Osteocyte (in vitro differentiated cells): ENCODE measurements around the gene CCNC. TPM values are rescaled to one million over a fixed set of nuclear protein-coding genes. Genes with fewer than 3 reads are reported as not detected.

Source experiments
- DNase-seq: peaks from one replicate; pipeline ENCODE4 v3.0.0; 2021; ENCODE audit warnings: mixed read lengths; ENCODE audit not compliant: unreplicated experiment; ENCODE audit errors: extremely low spot score
- H3K27ac Mint-ChIP-seq: one replicate; pipeline ENCODE4 v1.8.0; 2021; ENCODE audit warnings: mild to moderate bottlenecking, mixed read lengths; ENCODE audit not compliant: unreplicated experiment
- H3K27me3 Mint-ChIP-seq: one replicate; pipeline ENCODE4 v1.8.0; 2021; ENCODE audit warnings: mixed read lengths; ENCODE audit not compliant: unreplicated experiment
- H3K36me3 Mint-ChIP-seq: one replicate; pipeline ENCODE4 v1.8.0; 2021; ENCODE audit warnings: mixed read lengths; ENCODE audit not compliant: unreplicated experiment
- H3K4me1 Mint-ChIP-seq: one replicate; pipeline ENCODE4 v1.8.0; 2021; ENCODE audit warnings: mixed read lengths; ENCODE audit not compliant: unreplicated experiment
- H3K4me3 Mint-ChIP-seq: one replicate; pipeline ENCODE4 v1.8.0; 2021; ENCODE audit warnings: mild to moderate bottlenecking, moderate library complexity, mixed read lengths; ENCODE audit not compliant: unreplicated experiment
- H3K9me3 Mint-ChIP-seq: one replicate; pipeline ENCODE4 v1.8.0; 2021; ENCODE audit warnings: mixed read lengths; ENCODE audit not compliant: unreplicated experiment
- CTCF ChIP-seq: fragments of 200-600 bp; sonication (generic); IDR thresholded peaks from 2 replicates; pipeline ENCODE4 v1.5.0; 2021; ENCODE audit warnings: antibody characterized with exemption, mild to moderate bottlenecking, moderate library complexity
- total RNA-seq: library from RNA; stranded (reverse); gene quantifications from 2 replicates; pipeline ENCODE4 v1.2.1, GENCODE V29; 2021

The CCNC gene
- total RNA-seq, 1 donor from 2014 or later = 34.6 TPM

GRCh38 chr6:99512033-99512432 lies 56.4 kb downstream of the CCNC start:
- TF ChIP-seq CTCF = no peak
- no peak for DNase-seq
- no peak overlapping the region for H3K27ac Mint-ChIP-seq
- no peaks in the 10 kb centered on the region for H3K27me3 Mint-ChIP-seq
- no peak overlapping the region for H3K4me3 Mint-ChIP-seq
- peaks cover 26% of the 10 kb centered on the region for H3K4me1 Mint-ChIP-seq
- H3K36me3 Mint-ChIP-seq = peaks cover 6% of the 10 kb centered on the region
- H3K9me3 Mint-ChIP-seq = no peaks in the 10 kb centered on the region

GRCh38 chr6:99507648-99508047 lies 60.8 kb downstream of the CCNC start:
- peaks cover under 1% of the 10 kb centered on the region for H3K4me1 Mint-ChIP-seq
- H3K27ac Mint-ChIP-seq = no peak overlapping the region

GRCh38 chr6:99501762-99502161 lies 66.7 kb downstream of the CCNC start:
- no peak for TF ChIP-seq CTCF
- Mint-ChIP-seq H3K4me1 (peaks cover 14% of the 10 kb centered on the region), H3K27me3 (no peaks in the 10 kb centered on the region), H3K4me3 (no peak overlapping the region), H3K36me3 (peaks cover 30% of the 10 kb centered on the region), H3K9me3 (no peaks in the 10 kb centered on the region), H3K27ac (no peak overlapping the region)
- no peak for DNase-seq

More at GRCh38 chr6:99507648-99508047, 60.8 kb downstream of the CCNC start:
- Mint-ChIP-seq H3K36me3 (peaks cover 19% of the 10 kb centered on the region), H3K9me3 (no peaks in the 10 kb centered on the region), H3K4me3 (no peak overlapping the region), H3K27me3 (no peaks in the 10 kb centered on the region)
- DNase-seq = no peak
- no peak for TF ChIP-seq CTCF

GRCh38 chr6:99498421-99498820 lies 70.0 kb downstream of the CCNC start:
- H3K4me1 Mint-ChIP-seq = peaks cover 14% of the 10 kb centered on the region
- H3K27me3 Mint-ChIP-seq = no peaks in the 10 kb centered on the region
- no peak overlapping the region for H3K4me3 Mint-ChIP-seq
- H3K36me3 Mint-ChIP-seq = peaks cover 27% of the 10 kb centered on the region
- no peak for TF ChIP-seq CTCF
- H3K9me3 Mint-ChIP-seq = no peaks in the 10 kb centered on the region
- DNase-seq = no peak
- H3K27ac Mint-ChIP-seq = no peak overlapping the region

GRCh38 chr6:99495466-99495865 lies 73.0 kb downstream of the CCNC start:
- no peak for DNase-seq
- H3K27me3 Mint-ChIP-seq = no peaks in the 10 kb centered on the region
- peaks cover 14% of the 10 kb centered on the region for H3K36me3 Mint-ChIP-seq
- no peak overlapping the region for H3K27ac Mint-ChIP-seq
- H3K4me3 Mint-ChIP-seq = no peak overlapping the region
- no peak for TF ChIP-seq CTCF
- H3K4me1 Mint-ChIP-seq = peaks cover 4% of the 10 kb centered on the region
- H3K9me3 Mint-ChIP-seq = no peaks in the 10 kb centered on the region

Other genes with a start within 250 kb of the CCNC start
- 2.5 and 3.1 TPM in 2 replicates for gene FAXC, start 219.0 kb downstream of the CCNC start, total RNA-seq
- gene COQ3, start 174.5 kb downstream of the CCNC start, total RNA-seq = 4.8 and 4.9 TPM in 2 replicates
- 93.9 and 96.5 TPM in 2 replicates for gene PNISR, start 143.4 kb downstream of the CCNC start, total RNA-seq
- gene USP45, start 53.2 kb downstream of the CCNC start, total RNA-seq = 13.4 and 13.8 TPM in 2 replicates
- not detected in 2 replicates for gene PRDM13, start 38.2 kb upstream of the CCNC start, total RNA-seq